GM12878 (cell line): ENCODE results near the gene LAMA5. TPM values are rescaled to one million over a fixed set of nuclear protein-coding genes. Genes with fewer than 3 reads are reported as not detected.

Experiments
- ATAC-seq: fragments of 200-7000 bp; cut with Tn5 transposase; 3 replicates; pipeline ENCODE4 v1.9.1; 2020; ENCODE audit warnings: mild to moderate bottlenecking, moderate library complexity
- BruUV-seq: library from RNA; stranded (reverse); fragments of 400-500 nt; replicated peaks from 2 replicates; lab custom pipeline; 2021; lab: Mats Ljungman, UMichigan
- CTCF ChIA-PET: fragments of 300-600 bp; sonication (Branson Sonifier 250); formaldehyde crosslinking; extraction: SDS; loops from one replicate; lab custom pipeline; 2021; ENCODE audit warnings: inconsistent platforms; lab: Yijun Ruan, JAX
- POLR2A ChIA-PET: fragments of 350-600 bp; formaldehyde crosslinking; extraction: SDS; loops from one replicate; lab custom pipeline; 2021; ENCODE audit warnings: inconsistent platforms; lab: Charles Lee
- RAD21 ChIA-PET: fragments of 300-600 bp; sonication (Branson Sonifier 250); formaldehyde crosslinking; loops from one replicate; lab custom pipeline; 2023; ENCODE audit warnings: antibody characterized with exemption; ENCODE audit not compliant: unreplicated experiment; lab: Charles Lee
- SMC1A ChIA-PET: fragments of 300-600 bp; sonication (Branson Sonifier 250); formaldehyde crosslinking; loops from one replicate; lab custom pipeline; 2023; ENCODE audit not compliant: unreplicated experiment, uncharacterized antibody; lab: Charles Lee
- DNase-seq: peaks from one replicate; pipeline ENCODE4 v3.0.0-alpha.2; 2011; ENCODE audit warnings: low read depth, low spot score
- FAIRE-seq: peaks from 3 replicates; lab custom pipeline; 2011; peaks lifted over from hg19 to GRCh38; lab: Jason Lieb, UNC
- H2AFZ ChIP-seq: 2 replicates; pipeline ENCODE4 v1.6.0; 2011; ENCODE audit warnings: low read depth, low read length, control low read depth; ENCODE audit not compliant: control insufficient read depth
- H3K27ac ChIP-seq: 2 replicates; pipeline ENCODE4 v1.5.1; 2011; ENCODE audit warnings: control low read depth; ENCODE audit not compliant: control insufficient read depth, insufficient read depth
- H3K27me3 ChIP-seq, 2 experiments: replicated peaks in 1 of 2; 2 replicates each; pipeline versions ENCODE4 v1.6.0 to v1.6.1; 2011; ENCODE audit warnings: low read length in 1 of 2; ENCODE audit not compliant: control insufficient read depth in 2 of 2, insufficient read depth in 2 of 2
- H3K36me3 ChIP-seq, 2 experiments: 2 replicates each; pipeline ENCODE4 v1.5.1; 2011; ENCODE audit warnings: low read length in 1 of 2; ENCODE audit not compliant: control insufficient read depth in 2 of 2, insufficient read depth in 2 of 2
- H3K4me1 ChIP-seq: 2 replicates; pipeline ENCODE4 v1.6.1; 2011; ENCODE audit warnings: mild to moderate bottlenecking, low read length, moderate library complexity, mixed read lengths; ENCODE audit not compliant: control insufficient read depth, insufficient read depth
- H3K4me2 ChIP-seq: 2 replicates; pipeline ENCODE4 v1.6.0; 2011; ENCODE audit warnings: control low read depth; ENCODE audit not compliant: control insufficient read depth, insufficient read depth
- H3K4me3 ChIP-seq: fragments of 200-600 bp; sonication (generic); 2 replicates; pipeline ENCODE4 v1.5.1; 2016
- H3K79me2 ChIP-seq: 2 replicates; pipeline ENCODE4 v1.6.0; 2011; ENCODE audit warnings: low read length; ENCODE audit not compliant: control insufficient read depth, insufficient read depth
- H3K9ac ChIP-seq: 2 replicates; pipeline ENCODE4 v1.8.0; 2011; ENCODE audit warnings: low read length, control low read depth, mixed read lengths; ENCODE audit not compliant: control insufficient read depth, insufficient read depth
- H3K9me3 ChIP-seq: replicated peaks from 3 replicates; pipeline ENCODE4 v1.5.1; 2011; ENCODE audit warnings: mild to moderate bottlenecking, low read length; ENCODE audit not compliant: control insufficient read depth, insufficient read depth
- H4K20me1 ChIP-seq: 2 replicates; pipeline ENCODE4 v1.6.0; 2011; ENCODE audit not compliant: control insufficient read depth, insufficient read depth
- BACH1 ChIP-seq: fragments of 450-650 bp; IDR thresholded peaks from 2 replicates; pipeline ENCODE4 v1.6.1; 2017; ENCODE audit warnings: mild to moderate bottlenecking, borderline replicate concordance
- CUX1 ChIP-seq: IDR thresholded peaks from 2 replicates; pipeline ENCODE4 v1.6.1; 2012; ENCODE audit warnings: improper control_type of control experiment, low read depth, low read length; ENCODE audit not compliant: insufficient replicate concordance
- ELK1 ChIP-seq: IDR thresholded peaks from 2 replicates; pipeline ENCODE4 v1.6.1; 2012; ENCODE audit warnings: low read depth, low read length, improper control_type of control experiment
- FOXM1 ChIP-seq: IDR thresholded peaks from 2 replicates; pipeline ENCODE4 v1.6.1; 2012; ENCODE audit warnings: low read depth, mild to moderate bottlenecking, inconsistent platforms, low read length, moderate library complexity
- JUNB ChIP-seq: IDR thresholded peaks from 2 replicates; pipeline ENCODE4 v1.6.1; 2016; ENCODE audit warnings: antibody characterized with exemption, mild to moderate bottlenecking
- NFYA ChIP-seq: IDR thresholded peaks from 2 replicates; pipeline ENCODE4 v1.6.1; 2011; ENCODE audit warnings: low read depth, mild to moderate bottlenecking, low read length, improper control_type of control experiment, borderline replicate concordance
- NRF1 ChIP-seq: conservative IDR thresholded peaks from 2 replicates; pipeline ENCODE4 v1.6.1; 2011; ENCODE audit warnings: mild to moderate bottlenecking, low read depth, low read length, improper control_type of control experiment
- PAX8 ChIP-seq: fragments of 450-650 bp; IDR thresholded peaks from 2 replicates; pipeline ENCODE4 v1.6.1; 2017; ENCODE audit warnings: mild to moderate bottlenecking, moderate library complexity
- RUNX3 ChIP-seq: IDR thresholded peaks from 2 replicates; pipeline ENCODE4 v1.6.1; 2012; ENCODE audit warnings: low read length, inconsistent platforms
- SPI1 ChIP-seq: IDR thresholded peaks from 2 replicates; pipeline ENCODE4 v1.6.1; 2011; ENCODE audit warnings: low read depth, mild to moderate bottlenecking, low read length, moderate library complexity, borderline replicate concordance; ENCODE audit not compliant: insufficient read depth
- TARDBP ChIP-seq: IDR thresholded peaks from 2 replicates; pipeline ENCODE4 v1.6.1; 2016; ENCODE audit warnings: borderline replicate concordance
- YBX1 ChIP-seq: fragments of 450-650 bp; IDR thresholded peaks from 2 replicates; pipeline ENCODE4 v1.6.1; 2016; ENCODE audit warnings: antibody characterized with exemption
- ZBED1 ChIP-seq: IDR thresholded peaks from 2 replicates; pipeline ENCODE4 v1.6.1; 2016; ENCODE audit warnings: borderline replicate concordance
- ZSCAN29 ChIP-seq: fragments of 450-650 bp; IDR thresholded peaks from 2 replicates; pipeline ENCODE4 v1.6.1; 2017; ENCODE audit warnings: mild to moderate bottlenecking, moderate library complexity
- WGBS: methylation state at CpG from one replicate; pipeline ENCODE4 v1.1.6; 2016; ENCODE audit warnings: low lambda C conversion rate; ENCODE audit not compliant: insufficient replicate concordance, insufficient coverage; ENCODE audit errors: missing lambda C conversion rate; 5-methylcytosine and 5-hydroxymethylcytosine counted together
- in situ Hi-C: fragments of 300-500 bp; cut with MboI; formaldehyde crosslinking; loops from 9 replicates; pipeline ENCODE4 v1.14.3; 2018; ENCODE audit warnings: mixed read lengths
- intact Hi-C: fragments of 100-400 bp; cut with micrococcal nuclease; formaldehyde crosslinking; loops from one replicate; pipeline ENCODE4 v1.14.2; 2022; ENCODE audit not compliant: unreplicated experiment
- polyA plus RNA-seq, 11 experiments: library from polyadenylated mRNA; depleted of rRNA in 4 of 11; unstranded in 6 of 11; stranded (reverse) in 5 of 11; fragments of >200 nt; fragmentation: Nextera tagmentation in 4 of 11; fragmentation: Illumina TruSeq in 1 of 11; extraction: Ambion mirVana in 4 of 11; extraction: Trizol in 1 of 11; gene quantifications; 1 replicate in 1 of 11; 2 replicates in 10 of 11; pipeline versions ENCODE4 v1.2.1 to v1.2.3, GENCODE V29; 2011 to 2016; ENCODE audit warnings: inconsistent platforms in 2 of 11, missing spikeins in 2 of 11, low read depth in 1 of 11
- total RNA-seq, 4 experiments: library from RNA; depleted of rRNA in 3 of 4; stranded (reverse); fragments of >200 nt in 3 of 4; fragmentation: Illumina TruSeq in 1 of 4; extraction: Trizol in 1 of 4; gene quantifications; 2 replicates each; pipeline versions ENCODE4 v1.2.1 to v1.2.3, GENCODE V29; 2013 to 2021
- TF ChIP-seq, protein P1 (sequence below), 3 experiments: IDR thresholded peaks in 2 of 3; conservative IDR thresholded peaks in 1 of 3; 2 replicates each; pipeline ENCODE4 v1.5.1; 2011; ENCODE audit warnings: low read depth in 3 of 3, low read length in 3 of 3, mild to moderate bottlenecking in 3 of 3, control low read depth in 2 of 3, moderate library complexity in 2 of 3, inconsistent platforms in 1 of 3, mixed read lengths in 1 of 3; ENCODE audit not compliant: control insufficient read depth in 2 of 3, insufficient read depth in 1 of 3; ENCODE audit errors: extremely low read depth in 1 of 3

LAMA5 gene
- total and polyA plus RNA-seq, 10 of the 15 experiments (the other 5 are each of a cell fraction or from before 2014, with no cell fraction given): 0.09 to 3.1 (median 1.6) TPM; not detected in 3

DNA sequence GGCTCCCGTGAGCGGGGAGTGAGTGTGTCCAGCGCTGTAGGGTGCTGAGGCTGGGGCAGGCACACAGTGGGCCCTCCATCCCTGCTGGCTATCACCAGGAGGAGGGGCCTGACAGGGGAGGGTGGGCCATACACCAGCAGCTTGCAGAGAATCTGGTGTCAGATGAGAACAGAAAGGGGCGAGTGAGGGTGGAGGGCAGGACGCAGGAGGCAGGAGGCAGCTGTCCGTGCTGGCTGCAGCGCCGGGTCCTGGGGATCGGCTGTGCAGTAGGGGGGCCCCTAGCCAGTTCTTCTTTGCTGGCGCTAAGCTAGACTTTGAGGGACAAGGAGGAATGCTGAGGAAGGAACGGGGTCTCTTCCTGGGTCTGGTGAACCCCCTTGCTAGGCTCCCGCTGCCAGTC, 41.5 kb upstream of the LAMA5 start:
- Histone ChIP-seq H3K27me3 (no peaks in the 10 kb centered on the region), H3K9me3 (no peaks in the 10 kb centered on the region), H3K27ac (no peak overlapping the region), H3K79me2 (peaks cover 14% of the 10 kb centered on the region), H3K4me3 (no peak overlapping the region), H3K9ac (no peak overlapping the region), H4K20me1 (no peaks in the 10 kb centered on the region)
- POLR2A ChIA-PET: interaction anchor here (1.3 kb wide), 1 partner anchor 22 kb away, joined by 5 read pairs; the partner anchor contains the start of gene RPS21
- RAD21 ChIA-PET: interaction anchor here (1.8 kb wide), 1 partner anchor 208 kb away, joined by 5 read pairs; no protein-coding TSS in a partner anchor
- WGBS: 90% methylated on average over 12 of the region's 12 CpGs
- in situ Hi-C loops: no loop called here
- SMC1A ChIA-PET: no interaction called here
- DNase-seq: no peak
- TF ChIP-seq NRF1: no peak
- TF ChIP-seq ZBED1: no peak
- TF ChIP-seq BACH1: no peak
- TF ChIP-seq FOXM1: no peak
- TF ChIP-seq TARDBP: no peak
- no peak for TF ChIP-seq ZSCAN29
- TF ChIP-seq YBX1: no peak
- no peak for TF ChIP-seq RUNX3
- no peak for TF ChIP-seq SPI1
- no peak for TF ChIP-seq CUX1
- TF ChIP-seq, protein P1, sequence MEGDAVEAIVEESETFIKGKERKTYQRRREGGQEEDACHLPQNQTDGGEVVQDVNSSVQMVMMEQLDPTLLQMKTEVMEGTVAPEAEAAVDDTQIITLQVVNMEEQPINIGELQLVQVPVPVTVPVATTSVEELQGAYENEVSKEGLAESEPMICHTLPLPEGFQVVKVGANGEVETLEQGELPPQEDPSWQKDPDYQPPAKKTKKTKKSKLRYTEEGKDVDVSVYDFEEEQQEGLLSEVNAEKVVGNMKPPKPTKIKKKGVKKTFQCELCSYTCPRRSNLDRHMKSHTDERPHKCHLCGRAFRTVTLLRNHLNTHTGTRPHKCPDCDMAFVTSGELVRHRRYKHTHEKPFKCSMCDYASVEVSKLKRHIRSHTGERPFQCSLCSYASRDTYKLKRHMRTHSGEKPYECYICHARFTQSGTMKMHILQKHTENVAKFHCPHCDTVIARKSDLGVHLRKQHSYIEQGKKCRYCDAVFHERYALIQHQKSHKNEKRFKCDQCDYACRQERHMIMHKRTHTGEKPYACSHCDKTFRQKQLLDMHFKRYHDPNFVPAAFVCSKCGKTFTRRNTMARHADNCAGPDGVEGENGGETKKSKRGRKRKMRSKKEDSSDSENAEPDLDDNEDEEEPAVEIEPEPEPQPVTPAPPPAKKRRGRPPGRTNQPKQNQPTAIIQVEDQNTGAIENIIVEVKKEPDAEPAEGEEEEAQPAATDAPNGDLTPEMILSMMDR (IDR thresholded peaks at IDR 0.05 in 2 of 3, conservative IDR thresholded peaks at IDR 0.05 in 1 of 3; ENCODE audit: control insufficient read depth in 2 of 3, extremely low read depth in 1 of 3, insufficient read depth in 1 of 3, low read depth in 3 of 3, low read length in 3 of 3): no peak
- TF ChIP-seq JUNB: no peak
- TF ChIP-seq PAX8: no peak
- TF ChIP-seq NFYA: no peak
- TF ChIP-seq ELK1: no peak
- TF ChIP-seq, all 136 proteins: peak for 0
- CTCF ChIA-PET: interaction anchor here (0.8 to 4.2 kb wide), 4 partner anchors 26 to 383 kb away, joined by 3 to 23 read pairs (median 6); no protein-coding TSS in a partner anchor
- intact Hi-C loops: loop anchor here (5.0 kb wide), 1 partner anchor 384 kb away; no protein-coding TSS in a partner anchor
- H3K36me3 ChIP-seq: no peaks in the 10 kb centered on the region; a peak in 1 of 4 replicates
- H3K4me2 ChIP-seq: no peak overlapping the region
- FAIRE-seq (no peak), ATAC-seq (no peak)
- no TSS peak for BruUV-seq
- H3K4me1 ChIP-seq: peaks cover 12% of the 10 kb centered on the region
- no peak overlapping the region for H2AFZ ChIP-seq
